HCT116 (cell line): ENCODE data around the gene SDC1. TPM values are rescaled to one million over a fixed set of nuclear protein-coding genes. Genes with fewer than 3 reads are reported as not detected.

Source experiments
- ATAC-seq: fragments of 200-7000 bp; cut with Tn5 transposase; 2 replicates; pipeline ENCODE4 v1.9.1; 2020; ENCODE audit warnings: mild to moderate bottlenecking, moderate library complexity
- BruUV-seq: library from RNA; stranded (reverse); fragments of 400-500 nt; replicated peaks from 2 replicates; lab custom pipeline; 2021; lab: Mats Ljungman, UMichigan
- CTCF ChIA-PET: fragments of 300-600 bp; sonication (Branson Sonifier 250); formaldehyde crosslinking; loops from one replicate; lab custom pipeline; 2021; ENCODE audit warnings: antibody characterized with exemption; lab: Charles Lee
- POLR2A ChIA-PET: fragments of 300-600, 350-600 bp; sonication (Branson Sonifier 250); formaldehyde crosslinking; loops from one replicate; lab custom pipeline; 2021; ENCODE audit warnings: antibody characterized with exemption; lab: Charles Lee
- RAD21 ChIA-PET, 2 experiments: fragments of 300-600 bp; sonication (Branson Sonifier 250); formaldehyde crosslinking; loops; one replicate each; lab custom pipeline; 2023; ENCODE audit warnings: low total read pairs in 2 of 2; ENCODE audit not compliant: uncharacterized antibody in 2 of 2, unreplicated experiment in 2 of 2, low non-redundant PET in 1 of 2; lab: Charles Lee
- DNase-seq: peaks from one replicate; pipeline ENCODE4 v3.0.0-alpha.2; 2010; ENCODE audit warnings: low read depth, low spot score
- H2AFZ ChIP-seq: fragments of 200-600 bp; shearing (Covaris generic), sonication (generic); 2 replicates; pipeline ENCODE4 v1.6.1; 2017; ENCODE audit warnings: low read depth, mixed run types, mixed read lengths, antibody characterized with exemption, low read length; ENCODE audit not compliant: poor library complexity, severe bottlenecking
- H3K27ac ChIP-seq: 2 replicates; pipeline ENCODE4 v1.5.1; 2012; ENCODE audit warnings: low read depth, low read length
- H3K27me3 ChIP-seq: fragments of 200-600 bp; sonication (generic); 2 replicates; pipeline ENCODE4 v1.6.1; 2016; ENCODE audit warnings: mixed run types, low read length, mixed read lengths; ENCODE audit not compliant: insufficient read depth
- H3K36me3 ChIP-seq, 2 experiments: fragments of 200-500 bp in 1 of 2; fragments of 200-600 bp in 1 of 2; sonication (Bioruptor generic) in 1 of 2; sonication (generic) in 1 of 2; 2 replicates each; pipeline versions ENCODE4 v1.5.1 to v1.6.1; 2014 to 2016; ENCODE audit warnings: low read length in 2 of 2, inconsistent platforms in 1 of 2, mixed read lengths in 1 of 2, mixed run types in 1 of 2; ENCODE audit not compliant: insufficient read depth in 2 of 2, control insufficient read depth in 1 of 2
- H3K4me1 ChIP-seq, 2 experiments: fragments of 200-600 bp in 1 of 2; sonication (generic) in 1 of 2; 2 replicates each; pipeline versions ENCODE4 v1.5.1 to v1.6.1; 2012 to 2017; ENCODE audit warnings: low read length in 2 of 2, inconsistent platforms in 1 of 2, mild to moderate bottlenecking in 1 of 2, mixed read lengths in 1 of 2, mixed run types in 1 of 2, moderate library complexity in 1 of 2; ENCODE audit not compliant: insufficient read depth in 2 of 2, control insufficient read depth in 1 of 2
- H3K4me2 ChIP-seq: fragments of 200-600 bp; sonication (generic); 2 replicates; pipeline ENCODE4 v1.6.1; 2017; ENCODE audit warnings: mixed run types, low read length, mixed read lengths
- H3K4me3 ChIP-seq, 2 experiments: fragments of 200-600 bp in 1 of 2; sonication (generic) in 1 of 2; replicated peaks in 1 of 2; 2 replicates each; pipeline ENCODE4 v1.5.1; 2011 to 2016; ENCODE audit warnings: low read length in 2 of 2, control low read depth in 1 of 2, low read depth in 1 of 2, mild to moderate bottlenecking in 1 of 2, mixed read lengths in 1 of 2, mixed run types in 1 of 2
- H3K79me2 ChIP-seq: fragments of 200-600 bp; sonication (generic); 2 replicates; pipeline ENCODE4 v1.6.1; 2017; ENCODE audit warnings: mild to moderate bottlenecking, mixed run types, low read length, moderate library complexity, mixed read lengths; ENCODE audit not compliant: insufficient read depth
- H3K9ac ChIP-seq: fragments of 200-600 bp; sonication (generic); 2 replicates; pipeline ENCODE4 v1.6.1; 2016; ENCODE audit warnings: low read length, mixed read lengths
- H3K9me2 ChIP-seq: fragments of 200-600 bp; sonication (generic), shearing (Covaris generic); 2 replicates; pipeline ENCODE4 v1.6.1; 2017; ENCODE audit warnings: mixed run types, mild to moderate bottlenecking, moderate library complexity; ENCODE audit not compliant: insufficient read depth
- H3K9me3 ChIP-seq, 2 experiments: fragments of 200-500 bp in 1 of 2; fragments of 200-600 bp in 1 of 2; sonication (Bioruptor generic) in 1 of 2; sonication (generic) in 1 of 2; 2 replicates each; pipeline ENCODE4 v1.6.1; 2014 to 2017; ENCODE audit warnings: low read length in 2 of 2, mixed read lengths in 2 of 2, inconsistent platforms in 1 of 2, low read depth in 1 of 2, mild to moderate bottlenecking in 1 of 2, mixed run types in 1 of 2, moderate library complexity in 1 of 2; ENCODE audit not compliant: control insufficient read depth in 1 of 2, insufficient read depth in 1 of 2
- H4K20me1 ChIP-seq: fragments of 200-600 bp; sonication (generic), shearing (Covaris generic); 2 replicates; pipeline ENCODE4 v1.6.1; 2017; ENCODE audit warnings: mixed run types, mild to moderate bottlenecking, moderate library complexity; ENCODE audit not compliant: insufficient read depth
- ATF3 ChIP-seq: IDR thresholded peaks from 2 replicates; pipeline ENCODE4 v1.6.1; 2012
- CBX3 ChIP-seq: IDR thresholded peaks from 2 replicates; pipeline ENCODE4 v1.6.1; 2012; ENCODE audit warnings: low read depth
- CTCF ChIP-seq, 3 experiments: fragments of 200-600 bp in 1 of 3; sonication (generic) in 1 of 3; IDR thresholded peaks in 2 of 3; conservative IDR thresholded peaks in 1 of 3; 2 replicates each; pipeline ENCODE4 v1.5.1; 2012 to 2017; ENCODE audit warnings: low read depth in 2 of 3, low read length in 2 of 3, antibody characterized with exemption in 1 of 3, borderline replicate concordance in 1 of 3, control low read depth in 1 of 3, mild to moderate bottlenecking in 1 of 3, mixed read lengths in 1 of 3, mixed run types in 1 of 3, moderate library complexity in 1 of 3; ENCODE audit not compliant: insufficient read depth in 1 of 3
- EZH2 ChIP-seq: fragments of 200-600 bp; sonication (generic); IDR thresholded peaks from 2 replicates; pipeline ENCODE4 v1.6.1; 2017; ENCODE audit warnings: antibody characterized with exemption, mixed run types
- FOSL1 ChIP-seq: IDR thresholded peaks from 2 replicates; pipeline ENCODE4 v1.6.1; 2012; ENCODE audit warnings: low read depth
- MAX ChIP-seq: IDR thresholded peaks from 2 replicates; pipeline ENCODE4 v1.6.1; 2012
- POLR2A ChIP-seq: IDR thresholded peaks from 2 replicates; pipeline ENCODE4 v1.7.0; 2011; ENCODE audit warnings: borderline replicate concordance; ENCODE audit not compliant: insufficient read depth, insufficient read length; ENCODE audit errors: extremely low read depth
- RAD21 ChIP-seq: IDR thresholded peaks from 2 replicates; pipeline ENCODE4 v1.6.1; 2012; ENCODE audit warnings: low read depth, mild to moderate bottlenecking
- SIN3A ChIP-seq: IDR thresholded peaks from 2 replicates; pipeline ENCODE4 v1.6.1; 2012; ENCODE audit warnings: low read depth
- SRF ChIP-seq: IDR thresholded peaks from 2 replicates; pipeline ENCODE4 v1.6.1; 2012; ENCODE audit warnings: low read depth
- TCF7L2 ChIP-seq: IDR thresholded peaks from 2 replicates; pipeline ENCODE4 v1.7.0; 2011; ENCODE audit warnings: borderline replicate concordance, inconsistent platforms; ENCODE audit not compliant: insufficient read depth, insufficient read length; ENCODE audit errors: extremely low read depth
- YY1 ChIP-seq: IDR thresholded peaks from 2 replicates; pipeline ENCODE4 v1.6.1; 2011; ENCODE audit warnings: low read length, low read depth, moderate library complexity, mild to moderate bottlenecking; ENCODE audit not compliant: insufficient replicate concordance; ENCODE audit errors: extremely low read depth
- ZNF274 ChIP-seq: fragments of 200-500 bp; sonication (Bioruptor generic); IDR thresholded peaks from 2 replicates; pipeline ENCODE4 v1.6.1; 2014; ENCODE audit warnings: mild to moderate bottlenecking, low read depth, low read length, inconsistent platforms
- intact Hi-C: fragments of 100-400 bp; cut with micrococcal nuclease; formaldehyde crosslinking; loops from 2 replicates; pipeline ENCODE4 v1.10.0; 2022
- total RNA-seq: library from RNA; stranded (reverse); gene quantifications from one replicate; pipeline ENCODE4 v1.2.1, GENCODE V29; 2021; ENCODE audit not compliant: unreplicated experiment

Gene SDC1
- total RNA-seq, 1 experiment from 2014 or later: 32.0 TPM

- BruUV-seq: no TSS peak
- Histone ChIP-seq H3K9me3 (no peaks in the 10 kb centered on the region), H3K79me2 (no peaks in the 10 kb centered on the region), H3K36me3 (no peaks in the 10 kb centered on the region), H4K20me1 (no peaks in the 10 kb centered on the region), H3K4me1 (peaks cover 0 to 13% of the 10 kb centered on the region in 2 experiments; a peak in 2 of 4 replicates)
- ChIA-PET CTCF (no interaction called here), POLR2A (no interaction called here)
- intact Hi-C loops: no loop called here
- no peak for TF ChIP-seq RAD21
- TF ChIP-seq CTCF (IDR thresholded peaks at IDR 0.05 in 2 of 3, conservative IDR thresholded peaks at IDR 0.05 in 1 of 3; ENCODE audit: borderline replicate concordance in 1 of 3, insufficient read depth in 1 of 3, low read depth in 2 of 3, low read length in 2 of 3): no peak
- TF ChIP-seq, all 23 proteins: peak for 0
- no peak for DNase-seq
- no peaks in the 10 kb centered on the region for H3K27me3 ChIP-seq
- H3K9ac ChIP-seq: no peak overlapping the region
- H2AFZ ChIP-seq: no peak overlapping the region
- no peak for ATAC-seq
- RAD21 ChIA-PET: no interaction called here
- no peak overlapping the region for H3K4me2 ChIP-seq
- H3K27ac ChIP-seq: no peak overlapping the region
- no peaks in the 10 kb centered on the region for H3K9me2 ChIP-seq
- no peak overlapping the region for H3K4me3 ChIP-seq
Measured at GRCh38 chr2:20170704-20171250, 54.2 kb downstream of the SDC1 start.

- ChIA-PET CTCF (no interaction called here), POLR2A (no interaction called here), RAD21 (no interaction called here)
- Histone ChIP-seq H3K27ac (no peak overlapping the region), H2AFZ (no peak overlapping the region), H3K9me3 (no peaks in the 10 kb centered on the region; a peak in 1 of 4 replicates), H3K79me2 (no peaks in the 10 kb centered on the region), H3K4me2 (no peak overlapping the region), H3K4me3 (no peak overlapping the region), H3K9ac (no peak overlapping the region), H3K9me2 (no peaks in the 10 kb centered on the region), H3K4me1 (peaks cover 0 to 15% of the 10 kb centered on the region in 2 experiments; a peak in 2 of 4 replicates), H3K27me3 (no peaks in the 10 kb centered on the region), H4K20me1 (no peaks in the 10 kb centered on the region), H3K36me3 (no peaks in the 10 kb centered on the region)
- DNase-seq (no peak), ATAC-seq (no peak)
- TF ChIP-seq MAX: no peak
- no peak for TF ChIP-seq RAD21
- no peak for TF ChIP-seq ATF3
- no peak for TF ChIP-seq EZH2
- TF ChIP-seq CTCF (IDR thresholded peaks at IDR 0.05 in 2 of 3, conservative IDR thresholded peaks at IDR 0.05 in 1 of 3; ENCODE audit: borderline replicate concordance in 1 of 3, insufficient read depth in 1 of 3, low read depth in 2 of 3, low read length in 2 of 3): no peak
- no peak for TF ChIP-seq CBX3
- TF ChIP-seq FOSL1: no peak
- TF ChIP-seq TCF7L2: no peak
- TF ChIP-seq ZNF274: no peak
- TF ChIP-seq SRF: no peak
- TF ChIP-seq POLR2A: no peak
- TF ChIP-seq SIN3A: no peak
- no peak for TF ChIP-seq YY1
- intact Hi-C loops: no loop called here
- no TSS peak for BruUV-seq
Measured at GRCh38 chr2:20169796-20170703, 54.9 kb downstream of the SDC1 start.
